PFSK-1 (cell line): Measurements from ENCODE around the gene APOA4.

Experiments used
- FOXP2 ChIP-seq: optimal IDR thresholded peaks from 2 replicates; pipeline ENCODE3; 2011; ENCODE audit warnings: borderline replicate concordance, control low read depth, inconsistent platforms; ENCODE audit not compliant: insufficient read depth; ENCODE audit errors: extremely low read length, extremely low read depth
- POLR2AphosphoS5 ChIP-seq: IDR thresholded peaks from 2 replicates; pipeline ENCODE4 v1.6.1; 2012; ENCODE audit warnings: low read depth, mild to moderate bottlenecking, control low read depth, low read length, moderate library complexity
- SIN3A ChIP-seq: IDR thresholded peaks from 2 replicates; pipeline ENCODE4 v1.6.1; 2012; ENCODE audit warnings: mild to moderate bottlenecking, low read length, moderate library complexity, borderline replicate concordance; ENCODE audit not compliant: insufficient read depth
- TAF1 ChIP-seq: IDR thresholded peaks from 2 replicates; pipeline ENCODE4 v1.6.1; 2012; ENCODE audit warnings: low read length, control low read depth, borderline replicate concordance; ENCODE audit not compliant: insufficient read depth
- TF ChIP-seq, protein P1 (sequence below), 2 experiments: IDR thresholded peaks; 2 replicates each; pipeline versions ENCODE4 v1.6.1 to v1.8.0; 2011 to 2012; ENCODE audit warnings: low read depth in 2 of 2, low read length in 2 of 2, control low read depth in 1 of 2, inconsistent platforms in 1 of 2, mild to moderate bottlenecking in 1 of 2, moderate library complexity in 1 of 2; ENCODE audit not compliant: insufficient read depth in 1 of 2

Gene APOA4

DNA sequence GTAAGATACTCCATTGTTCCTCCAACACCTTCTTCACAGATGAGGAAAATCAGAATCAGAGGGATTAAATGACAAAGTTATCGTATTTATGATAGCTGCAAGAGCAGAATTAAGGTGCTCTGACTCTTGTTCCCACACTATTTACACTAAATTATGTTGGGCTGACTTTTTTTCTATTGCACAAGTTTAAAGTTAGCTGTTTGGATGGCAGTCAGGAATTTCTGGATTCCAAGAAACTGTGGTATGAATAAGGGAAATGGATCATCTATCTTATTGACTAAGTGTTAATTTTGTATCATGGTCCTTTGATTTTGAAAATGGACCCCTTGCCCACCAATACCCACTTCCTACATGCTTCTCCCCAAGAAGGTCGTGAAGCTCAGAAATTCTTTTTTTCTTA, 34.2 kb upstream of the APOA4 start:
- TF ChIP-seq POLR2AphosphoS5 (no peak), SIN3A (no peak), TAF1 (no peak), FOXP2 (no peak)
- TF ChIP-seq, protein P1, sequence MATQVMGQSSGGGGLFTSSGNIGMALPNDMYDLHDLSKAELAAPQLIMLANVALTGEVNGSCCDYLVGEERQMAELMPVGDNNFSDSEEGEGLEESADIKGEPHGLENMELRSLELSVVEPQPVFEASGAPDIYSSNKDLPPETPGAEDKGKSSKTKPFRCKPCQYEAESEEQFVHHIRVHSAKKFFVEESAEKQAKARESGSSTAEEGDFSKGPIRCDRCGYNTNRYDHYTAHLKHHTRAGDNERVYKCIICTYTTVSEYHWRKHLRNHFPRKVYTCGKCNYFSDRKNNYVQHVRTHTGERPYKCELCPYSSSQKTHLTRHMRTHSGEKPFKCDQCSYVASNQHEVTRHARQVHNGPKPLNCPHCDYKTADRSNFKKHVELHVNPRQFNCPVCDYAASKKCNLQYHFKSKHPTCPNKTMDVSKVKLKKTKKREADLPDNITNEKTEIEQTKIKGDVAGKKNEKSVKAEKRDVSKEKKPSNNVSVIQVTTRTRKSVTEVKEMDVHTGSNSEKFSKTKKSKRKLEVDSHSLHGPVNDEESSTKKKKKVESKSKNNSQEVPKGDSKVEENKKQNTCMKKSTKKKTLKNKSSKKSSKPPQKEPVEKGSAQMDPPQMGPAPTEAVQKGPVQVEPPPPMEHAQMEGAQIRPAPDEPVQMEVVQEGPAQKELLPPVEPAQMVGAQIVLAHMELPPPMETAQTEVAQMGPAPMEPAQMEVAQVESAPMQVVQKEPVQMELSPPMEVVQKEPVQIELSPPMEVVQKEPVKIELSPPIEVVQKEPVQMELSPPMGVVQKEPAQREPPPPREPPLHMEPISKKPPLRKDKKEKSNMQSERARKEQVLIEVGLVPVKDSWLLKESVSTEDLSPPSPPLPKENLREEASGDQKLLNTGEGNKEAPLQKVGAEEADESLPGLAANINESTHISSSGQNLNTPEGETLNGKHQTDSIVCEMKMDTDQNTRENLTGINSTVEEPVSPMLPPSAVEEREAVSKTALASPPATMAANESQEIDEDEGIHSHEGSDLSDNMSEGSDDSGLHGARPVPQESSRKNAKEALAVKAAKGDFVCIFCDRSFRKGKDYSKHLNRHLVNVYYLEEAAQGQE (IDR thresholded peaks at IDR 0.05; ENCODE audit: insufficient read depth in 1 of 2, low read depth in 2 of 2, low read length in 2 of 2), result no peak

DNA sequence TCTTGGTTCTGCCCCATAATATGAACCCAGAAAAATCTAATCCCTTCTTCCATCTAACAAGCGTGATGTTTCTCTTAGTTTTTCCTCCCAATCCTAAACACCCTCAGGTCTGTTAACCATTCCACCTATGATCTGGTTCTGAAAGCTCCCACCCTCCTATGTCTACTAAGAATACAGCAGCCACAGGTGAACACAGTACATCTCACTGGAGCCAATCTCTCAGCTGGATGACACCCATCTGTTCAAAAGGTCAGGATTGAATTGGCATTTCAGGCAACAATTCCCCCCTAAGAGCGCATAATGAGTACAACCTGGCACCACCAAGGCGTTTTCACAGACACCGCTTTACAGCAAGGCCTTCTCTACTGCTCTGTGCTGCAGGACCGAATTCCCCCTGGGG, 33.3 kb upstream of the APOA4 start:
- TF ChIP-seq POLR2AphosphoS5, result no peak
- no peak for TF ChIP-seq TAF1
- TF ChIP-seq FOXP2, result no peak
- no peak for TF ChIP-seq SIN3A
- TF ChIP-seq, protein P1 (IDR thresholded peaks at IDR 0.05; ENCODE audit: insufficient read depth in 1 of 2, low read depth in 2 of 2, low read length in 2 of 2), result no peak

DNA sequence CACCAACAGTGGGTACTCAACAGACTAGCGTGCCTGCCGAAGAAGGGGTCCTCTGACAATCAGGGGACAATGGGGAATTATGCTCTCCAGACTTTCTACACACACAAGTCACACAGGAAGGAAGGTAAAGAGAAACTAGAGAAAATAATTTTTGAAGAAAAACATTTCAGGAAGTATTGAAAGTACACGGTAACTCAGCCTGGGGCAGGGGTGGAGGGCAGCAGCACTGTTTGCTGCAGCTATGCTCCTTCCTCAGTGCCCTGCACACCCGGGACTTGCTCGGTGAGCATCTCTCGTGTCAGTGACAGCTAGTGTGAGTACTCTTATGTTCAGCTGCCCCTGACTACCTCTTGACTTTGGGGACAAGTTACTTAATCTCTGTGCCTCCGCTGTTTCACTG, 32.3 kb upstream of the APOA4 start:
- no peak for TF ChIP-seq TAF1
- no peak for TF ChIP-seq SIN3A
- TF ChIP-seq, protein P1 (IDR thresholded peaks at IDR 0.05; ENCODE audit: insufficient read depth in 1 of 2, low read depth in 2 of 2, low read length in 2 of 2), result no peak
- no peak for TF ChIP-seq FOXP2
- TF ChIP-seq POLR2AphosphoS5, result no peak

DNA sequence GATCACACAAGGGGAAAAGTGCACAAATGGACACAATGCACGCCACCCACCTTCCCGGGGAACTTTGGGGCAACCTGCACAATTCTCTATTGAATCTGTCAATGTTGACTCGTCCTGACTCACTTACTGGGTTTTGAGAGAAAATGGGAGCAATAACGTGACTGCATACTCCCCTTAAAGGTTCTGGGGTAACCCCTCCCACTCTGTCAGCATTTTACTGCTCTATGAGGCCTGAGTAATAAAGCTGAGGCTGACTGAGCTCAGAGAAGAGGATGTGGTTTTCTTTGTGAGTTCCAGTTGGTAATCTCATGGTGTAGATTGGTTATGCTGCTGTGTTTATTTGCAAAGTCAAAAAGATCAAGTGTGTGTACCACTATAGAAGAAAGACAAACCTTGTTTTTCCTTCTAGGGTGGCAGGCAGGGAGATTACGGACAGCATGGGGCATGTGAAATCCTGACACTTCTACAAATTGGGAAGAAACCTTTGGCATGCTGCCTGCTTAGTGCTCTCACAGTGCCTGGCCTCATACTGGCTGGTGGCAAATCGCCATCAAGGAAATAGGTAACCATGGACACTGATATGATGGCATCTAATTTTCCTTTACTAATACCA, 30.5 kb upstream of the APOA4 start:
- TF ChIP-seq POLR2AphosphoS5, result no peak

DNA sequence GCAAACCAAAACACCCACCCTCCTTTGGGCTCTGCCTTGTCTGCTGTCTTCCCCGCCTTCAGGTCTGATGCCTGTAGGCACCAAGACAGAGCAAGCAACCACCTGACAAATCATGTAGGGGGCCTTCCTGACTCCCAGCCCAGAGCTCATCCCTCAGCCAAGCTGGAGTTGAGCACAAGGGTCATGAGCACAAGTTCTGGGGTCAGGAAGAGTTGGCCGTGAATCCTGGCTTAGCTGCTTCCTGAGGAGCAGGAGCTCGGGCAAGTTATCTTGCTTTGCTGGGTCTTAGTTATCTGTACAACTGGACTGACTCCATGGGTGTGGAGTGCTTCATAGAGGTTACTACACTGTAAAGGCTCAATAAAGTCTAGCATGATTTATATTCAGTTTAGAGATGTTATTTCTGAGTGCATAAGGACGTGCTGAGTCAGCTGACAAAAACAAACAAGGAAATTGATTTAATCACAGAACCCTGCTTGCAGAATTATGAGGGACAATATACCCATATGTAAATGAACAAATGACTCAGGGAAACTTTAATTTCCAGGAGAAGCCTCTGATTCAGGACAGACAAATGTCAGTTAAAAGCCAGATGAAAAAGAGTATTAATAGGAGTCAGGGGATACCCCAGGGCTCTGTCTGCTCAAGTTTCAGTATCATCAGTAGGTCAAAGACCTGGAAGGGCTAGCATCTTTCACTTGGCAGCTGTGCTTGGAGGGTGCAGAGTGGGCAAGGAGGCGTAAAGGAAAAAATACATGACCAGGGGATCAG, 29.3 kb upstream of the APOA4 start:
- no peak for TF ChIP-seq FOXP2
- TF ChIP-seq POLR2AphosphoS5, result no peak
- TF ChIP-seq, protein P1 (IDR thresholded peaks at IDR 0.05; ENCODE audit: insufficient read depth in 1 of 2, low read depth in 2 of 2, low read length in 2 of 2), result no peak
- TF ChIP-seq TAF1, result no peak
- TF ChIP-seq SIN3A, result no peak
